ENCODE measurements around the gene GCNT4.

GCNT4 gene

GRCh38 chr5:75005561-75005960 is 46.8 kb downstream of the GCNT4 start:
- H3K4me1 ChIP-seq (ENCODE audit: control insufficient read depth, insufficient read depth, low read length): peaks cover 9% of the 10 kb centered on the region
- H3K9me3 ChIP-seq (ENCODE audit: control insufficient read depth, low read length): no peaks in the 10 kb centered on the region
- no peaks in the 10 kb centered on the region for H3K36me3 ChIP-seq (ENCODE audit: control insufficient read depth, insufficient read depth, low read length)
- H3K27me3 ChIP-seq (ENCODE audit: control insufficient read depth, insufficient read depth, low read length): no peaks in the 10 kb centered on the region
- H3K4me3 ChIP-seq (ENCODE audit: low read length): no peak overlapping the region
- no peak overlapping the region for H3K9ac ChIP-seq (ENCODE audit: low read length)

All from mucosa of stomach (tissue), 1 donor.